HepG2 (cell line): Measurements from ENCODE around the gene RNASE9. TPM values are rescaled to one million over a fixed set of nuclear protein-coding genes. Genes with fewer than 3 reads are reported as not detected.

Experiments used
- ARID5B ChIP-seq: IDR thresholded peaks from 2 replicates; pipeline ENCODE4 v1.4.0; 2020; ENCODE audit warnings: mild to moderate bottlenecking, missing genetic modification reagents
- ATM ChIP-seq: fragments of 450-650 bp; IDR thresholded peaks from 2 replicates; pipeline ENCODE4 v1.7.1; 2017; ENCODE audit warnings: mild to moderate bottlenecking, borderline replicate concordance
- BRD4 ChIP-seq: sonication (generic); formaldehyde crosslinking; IDR thresholded peaks from 2 replicates; pipeline ENCODE4 v1.4.0; 2020; ENCODE audit warnings: missing genetic modification reagents
- CAMTA2 ChIP-seq: sonication (generic); formaldehyde crosslinking; IDR thresholded peaks from 2 replicates; pipeline ENCODE4 v1.4.0; 2020; ENCODE audit warnings: mild to moderate bottlenecking, missing genetic modification reagents, borderline replicate concordance
- GABPB1 ChIP-seq: IDR thresholded peaks from 2 replicates; pipeline ENCODE4 v1.6.1; 2016; ENCODE audit warnings: mild to moderate bottlenecking, missing genetic modification reagents, moderate library complexity, missing compliant biosample characterization
- HDAC1 ChIP-seq: sonication (generic); formaldehyde crosslinking; IDR thresholded peaks from 2 replicates; pipeline ENCODE4 v1.5.1; 2020; ENCODE audit warnings: mild to moderate bottlenecking, missing genetic modification reagents
- KAT2B ChIP-seq: fragments of 150-350 bp; IDR thresholded peaks from 2 replicates; pipeline ENCODE4 v1.6.1; 2014; ENCODE audit warnings: low read depth, low read length, borderline replicate concordance
- MTA1 ChIP-seq: sonication (generic); formaldehyde crosslinking; IDR thresholded peaks from 2 replicates; pipeline ENCODE4 v1.4.0; 2020; ENCODE audit warnings: missing genetic modification reagents, mild to moderate bottlenecking, borderline replicate concordance
- MXD3 ChIP-seq: IDR thresholded peaks from 2 replicates; pipeline ENCODE4 v1.6.1; 2016; ENCODE audit warnings: mild to moderate bottlenecking, missing biosample characterization, missing genetic modification reagents
- PITX1 ChIP-seq: sonication (generic); formaldehyde crosslinking; IDR thresholded peaks from 2 replicates; pipeline ENCODE4 v1.5.1; 2020; ENCODE audit warnings: mild to moderate bottlenecking, missing genetic modification reagents
- POGK ChIP-seq: sonication (generic); formaldehyde crosslinking; conservative IDR thresholded peaks from 2 replicates; pipeline ENCODE4 v1.8.0; 2022; ENCODE audit warnings: mild to moderate bottlenecking, moderate library complexity, missing genetic modification reagents
- RBAK ChIP-seq: sonication (generic); formaldehyde crosslinking; IDR thresholded peaks from 2 replicates; pipeline ENCODE4 v1.5.1; 2020; ENCODE audit warnings: mild to moderate bottlenecking, missing genetic modification reagents
- SKIL ChIP-seq: sonication (generic); formaldehyde crosslinking; IDR thresholded peaks from 2 replicates; pipeline ENCODE4 v1.8.0; 2022; ENCODE audit warnings: missing genetic modification reagents, mild to moderate bottlenecking, moderate library complexity, borderline replicate concordance
- ZFP62 ChIP-seq: sonication (generic); formaldehyde crosslinking; IDR thresholded peaks from 2 replicates; pipeline ENCODE4 v1.4.0; 2020; ENCODE audit warnings: missing genetic modification reagents
- ZFP90 ChIP-seq: sonication (generic); formaldehyde crosslinking; IDR thresholded peaks from 2 replicates; pipeline ENCODE4 v1.8.0; 2022; ENCODE audit warnings: missing genetic modification reagents, mild to moderate bottlenecking, inconsistent platforms, borderline replicate concordance
- ZNF281 ChIP-seq: sonication (generic); formaldehyde crosslinking; IDR thresholded peaks from 2 replicates; pipeline ENCODE4 v1.4.0; 2020; ENCODE audit warnings: missing genetic modification reagents, borderline replicate concordance
- ZNF775 ChIP-seq: sonication (generic); formaldehyde crosslinking; IDR thresholded peaks from 2 replicates; pipeline ENCODE4 v1.4.0; 2020; ENCODE audit warnings: missing genetic modification reagents, mild to moderate bottlenecking, moderate library complexity, borderline replicate concordance
- polyA plus RNA-seq, 8 experiments: library from polyadenylated mRNA; depleted of rRNA in 3 of 8; stranded (reverse) in 7 of 8; unstranded in 1 of 8; fragments of >200 nt; fragmentation: Illumina TruSeq in 4 of 8; extraction: Trizol in 4 of 8; gene quantifications; 2 replicates each; pipeline versions ENCODE4 v1.2.1 to v1.2.3, GENCODE V29; 2011 to 2016; ENCODE audit warnings: low read depth in 4 of 8, missing spikeins in 1 of 8, mixed read lengths in 1 of 8; ENCODE audit not compliant: insufficient read depth in 1 of 8
- total RNA-seq, 5 experiments: library from RNA; depleted of rRNA; stranded (reverse); fragments of >200 nt; fragmentation: Illumina TruSeq; extraction: Trizol; gene quantifications; 2 replicates each; pipeline ENCODE4 v1.2.3, GENCODE V29; 2016; ENCODE audit warnings: low read depth in 1 of 5

The RNASE9 gene
- total and polyA plus RNA-seq, 2 of the 13 experiments (the other 11 are each of a cell fraction or from before 2014, with no cell fraction given) = not detected

GRCh38 chr14:20606190-20606901 is 45.5 kb upstream of the RNASE9 start (continued):
- TF ChIP-seq SKIL (CRISPR knock-in tag) (no peak), ARID5B (CRISPR knock-in tag) (peak; percentile 58), MTA1 (peak; percentile 92), ZNF775 (CRISPR knock-in tag) (no peak), PITX1 (CRISPR knock-in tag) (peak; percentile 43; the same call in 1 of the 2 replicates), HDAC1 (CRISPR knock-in tag) (peak; percentile 72), ZNF281 (CRISPR knock-in tag) (no peak), ZFP62 (CRISPR knock-in tag) (no peak), ZFP90 (CRISPR knock-in tag) (peak; percentile 78), ATM (no peak), POGK (CRISPR knock-in tag) (0 out of 2 replicates have a peak, but pooled peaks have one; percentile 40), GABPB1 (CRISPR knock-in tag) (peak; percentile 31; the same call in 1 of the 2 replicates), MXD3 (CRISPR knock-in tag) (0 out of 2 replicates have a peak, but pooled peaks have one; percentile 8), BRD4 (CRISPR knock-in tag) (no peak; the same call in 1 of the 2 replicates), CAMTA2 (no peak), KAT2B (no peak), RBAK (CRISPR knock-in tag) (0 out of 2 replicates have a peak, but pooled peaks have one; percentile 49)
